ENCODE results near the gene LNX1. TPM values are rescaled to one million over a fixed set of nuclear protein-coding genes. Genes with fewer than 3 reads are reported as not detected.

LNX1 gene
- total RNA-seq, 1 experiment from 2014 or later, result 9.3 TPM

DNA sequence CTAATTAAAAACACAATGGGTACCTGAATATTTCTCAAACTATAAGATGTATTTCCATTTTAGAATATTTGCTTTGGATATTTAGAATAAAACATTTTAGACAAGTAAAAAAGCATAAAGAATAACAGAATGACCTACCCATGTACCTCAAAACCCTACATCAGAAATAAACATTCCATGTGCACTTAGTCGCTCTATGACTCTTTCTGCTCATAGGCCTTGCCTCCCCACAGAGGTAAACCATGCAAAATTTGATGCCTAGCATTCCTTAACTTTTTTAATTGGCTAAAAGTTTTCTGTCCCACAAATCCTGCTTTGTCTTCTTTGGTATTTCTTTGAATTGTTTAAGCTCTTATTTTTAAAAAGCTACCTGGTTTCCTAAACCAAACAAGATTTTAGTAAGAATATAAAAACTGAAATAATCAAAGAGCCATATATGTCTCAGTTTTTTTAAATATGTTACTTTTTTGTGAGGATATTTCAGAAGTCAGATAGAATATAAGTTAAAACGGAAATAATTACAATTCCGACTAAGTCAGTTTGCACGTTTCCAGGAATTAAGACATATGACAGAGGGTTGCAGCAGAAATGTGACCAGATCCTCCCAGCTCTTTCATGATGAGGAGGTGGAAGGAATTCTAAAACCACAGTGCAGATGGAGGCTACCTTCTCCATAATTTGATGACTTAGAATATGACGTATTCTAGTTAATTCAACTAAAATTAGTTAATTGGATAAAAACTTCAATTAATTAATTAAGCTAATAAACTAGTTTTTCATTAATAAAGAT, 111.4 kb downstream of the LNX1 start:
- CTCF ChIA-PET, result interaction anchor here (0.6 kb wide), 1 partner anchor 162 kb away, joined by 5 read pairs; no protein-coding TSS in a partner anchor
- intact Hi-C loops (cut with micrococcal nuclease; ENCODE audit: unreplicated experiment), result loop anchor here (5.0 kb wide), 2 partner anchors 103 to 112 kb away; partner anchors contain the start of genes FIP1L1 and LNX1
- no TSS peak for BruUV-seq (replicated peaks)
- Histone ChIP-seq H3K4me3 (ENCODE audit: low read depth, low read length) (no peak overlapping the region), H3K36me3 (ENCODE audit: control insufficient read depth, insufficient read depth, low read length) (no peaks in the 10 kb centered on the region), H3K4me1 (peaks cover 37% of the 10 kb centered on the region), H3K27me3 (replicated peaks; ENCODE audit: control insufficient read depth, insufficient read depth, low read length) (no peaks in the 10 kb centered on the region), H3K9me3 (no peaks in the 10 kb centered on the region)
- Mint-ChIP-seq H3K4me3 (ENCODE audit: unreplicated experiment) (no peak overlapping the region), H3K9me3 (ENCODE audit: unreplicated experiment) (no peaks in the 10 kb centered on the region), H3K4me1 (ENCODE audit: low read depth, unreplicated experiment) (peaks cover 20% of the 10 kb centered on the region), H3K27ac (ENCODE audit: unreplicated experiment) (no peak overlapping the region), H3K27me3 (ENCODE audit: insufficient read depth, unreplicated experiment) (no peaks in the 10 kb centered on the region), H3K36me3 (ENCODE audit: insufficient read depth, unreplicated experiment) (no peaks in the 10 kb centered on the region)
- TF ChIP-seq, protein P1, sequence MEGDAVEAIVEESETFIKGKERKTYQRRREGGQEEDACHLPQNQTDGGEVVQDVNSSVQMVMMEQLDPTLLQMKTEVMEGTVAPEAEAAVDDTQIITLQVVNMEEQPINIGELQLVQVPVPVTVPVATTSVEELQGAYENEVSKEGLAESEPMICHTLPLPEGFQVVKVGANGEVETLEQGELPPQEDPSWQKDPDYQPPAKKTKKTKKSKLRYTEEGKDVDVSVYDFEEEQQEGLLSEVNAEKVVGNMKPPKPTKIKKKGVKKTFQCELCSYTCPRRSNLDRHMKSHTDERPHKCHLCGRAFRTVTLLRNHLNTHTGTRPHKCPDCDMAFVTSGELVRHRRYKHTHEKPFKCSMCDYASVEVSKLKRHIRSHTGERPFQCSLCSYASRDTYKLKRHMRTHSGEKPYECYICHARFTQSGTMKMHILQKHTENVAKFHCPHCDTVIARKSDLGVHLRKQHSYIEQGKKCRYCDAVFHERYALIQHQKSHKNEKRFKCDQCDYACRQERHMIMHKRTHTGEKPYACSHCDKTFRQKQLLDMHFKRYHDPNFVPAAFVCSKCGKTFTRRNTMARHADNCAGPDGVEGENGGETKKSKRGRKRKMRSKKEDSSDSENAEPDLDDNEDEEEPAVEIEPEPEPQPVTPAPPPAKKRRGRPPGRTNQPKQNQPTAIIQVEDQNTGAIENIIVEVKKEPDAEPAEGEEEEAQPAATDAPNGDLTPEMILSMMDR (IDR thresholded peaks at IDR 0.05; ENCODE audit: insufficient read depth in 1 of 2, low read depth in 1 of 2, low read length in 1 of 2, severe bottlenecking in 1 of 2, unreplicated experiment in 1 of 2), result no peak
- POLR2A ChIA-PET, result no interaction called here
- no peak for DNase-seq

DNA sequence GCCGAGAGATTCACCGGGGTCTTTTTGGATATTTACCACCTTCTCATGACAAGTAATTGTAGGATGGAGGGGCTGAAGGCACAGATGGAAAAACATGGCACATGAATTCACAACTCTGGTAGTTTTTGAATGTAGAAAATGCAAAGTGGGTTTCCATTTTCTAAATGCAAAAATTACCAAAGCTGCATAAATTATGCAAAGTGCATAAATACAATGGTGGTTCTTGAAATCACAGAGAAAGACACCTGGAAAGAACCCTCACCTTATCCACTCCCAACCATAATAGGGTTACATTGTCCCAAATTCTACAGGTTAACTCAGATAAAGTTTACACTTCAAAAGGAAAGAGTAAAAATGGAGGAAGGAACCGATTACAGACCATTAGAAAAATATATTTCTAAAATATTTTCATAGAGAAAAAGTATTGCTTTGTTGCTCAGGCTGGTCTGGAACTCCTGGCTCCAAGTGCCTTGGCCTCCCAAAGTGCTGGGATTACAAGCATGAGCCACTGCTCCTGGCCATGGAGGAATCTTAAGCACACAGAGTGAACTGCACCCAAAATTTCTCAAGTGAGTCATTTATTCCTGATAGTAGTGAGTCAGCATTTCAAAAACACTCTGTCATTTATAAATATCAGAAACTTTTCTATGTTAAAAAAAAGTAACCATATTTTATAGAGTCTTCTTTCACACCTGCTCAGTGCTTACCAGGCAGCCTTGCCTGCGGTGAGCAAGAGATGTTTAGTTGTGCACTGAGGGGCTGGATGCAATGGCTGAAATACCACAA, 112.4 kb downstream of the LNX1 start:
- Histone ChIP-seq H3K4me3 (ENCODE audit: low read depth, low read length) (no peak overlapping the region), H3K4me1 (peaks cover 37% of the 10 kb centered on the region), H3K27me3 (replicated peaks; ENCODE audit: control insufficient read depth, insufficient read depth, low read length) (no peaks in the 10 kb centered on the region), H3K9me3 (no peaks in the 10 kb centered on the region), H3K36me3 (ENCODE audit: control insufficient read depth, insufficient read depth, low read length) (no peaks in the 10 kb centered on the region)
- no TSS peak for BruUV-seq (replicated peaks)
- intact Hi-C loops (cut with micrococcal nuclease; ENCODE audit: unreplicated experiment), result loop anchor here (5.0 kb wide), 2 partner anchors 102 to 113 kb away; partner anchors contain the start of genes FIP1L1 and LNX1
- Mint-ChIP-seq H3K9me3 (ENCODE audit: unreplicated experiment) (peaks cover under 1% of the 10 kb centered on the region), H3K27ac (ENCODE audit: unreplicated experiment) (peak overlapping the region; percentile 45), H3K27me3 (ENCODE audit: insufficient read depth, unreplicated experiment) (no peaks in the 10 kb centered on the region), H3K36me3 (ENCODE audit: insufficient read depth, unreplicated experiment) (no peaks in the 10 kb centered on the region), H3K4me3 (ENCODE audit: unreplicated experiment) (no peak overlapping the region), H3K4me1 (ENCODE audit: low read depth, unreplicated experiment) (peaks cover 20% of the 10 kb centered on the region)
- ChIA-PET POLR2A (no interaction called here), CTCF (no interaction called here)
- TF ChIP-seq, protein P1 (IDR thresholded peaks at IDR 0.05; ENCODE audit: insufficient read depth in 1 of 2, low read depth in 1 of 2, low read length in 1 of 2, severe bottlenecking in 1 of 2, unreplicated experiment in 1 of 2), result no peak
- no peak for DNase-seq

DNA sequence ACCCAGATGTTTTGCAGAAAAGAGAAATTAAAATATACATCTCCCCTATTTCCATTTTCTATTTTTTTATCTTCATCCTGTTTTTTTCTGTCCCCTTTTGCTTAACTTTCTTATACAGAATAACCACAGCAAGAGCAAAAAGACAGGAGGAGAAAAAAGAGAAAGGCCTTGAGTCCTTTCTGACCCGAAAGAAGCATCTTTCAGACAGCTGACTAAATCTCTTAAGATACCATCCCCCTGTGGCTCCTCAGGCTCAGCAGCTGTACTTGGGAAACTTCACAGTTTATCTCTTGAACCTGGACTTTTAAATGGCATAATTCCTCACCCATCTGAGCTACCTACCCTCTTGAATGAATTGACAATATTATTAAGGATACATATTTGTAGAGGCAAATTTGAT, 113.7 kb downstream of the LNX1 start:
- Mint-ChIP-seq H3K4me1 (ENCODE audit: low read depth, unreplicated experiment) (peaks cover 20% of the 10 kb centered on the region), H3K27me3 (ENCODE audit: insufficient read depth, unreplicated experiment) (no peaks in the 10 kb centered on the region), H3K36me3 (ENCODE audit: insufficient read depth, unreplicated experiment) (no peaks in the 10 kb centered on the region), H3K27ac (ENCODE audit: unreplicated experiment) (peak overlapping the region; percentile 79), H3K4me3 (ENCODE audit: unreplicated experiment) (peak overlapping the region; percentile 70), H3K9me3 (ENCODE audit: unreplicated experiment) (peaks cover 13% of the 10 kb centered on the region)
- TF ChIP-seq, protein P1 (IDR thresholded peaks at IDR 0.05; ENCODE audit: insufficient read depth in 1 of 2, low read depth in 1 of 2, low read length in 1 of 2, severe bottlenecking in 1 of 2, unreplicated experiment in 1 of 2), result no peak
- CTCF ChIA-PET, result interaction anchor here (0.9 kb wide), 1 partner anchor 113 kb away, joined by 3 read pairs; the partner anchor contains the start of gene LNX1
- Histone ChIP-seq H3K27me3 (replicated peaks; ENCODE audit: control insufficient read depth, insufficient read depth, low read length) (no peaks in the 10 kb centered on the region), H3K4me3 (ENCODE audit: low read depth, low read length) (no peak overlapping the region), H3K9me3 (no peaks in the 10 kb centered on the region), H3K4me1 (peaks cover 37% of the 10 kb centered on the region), H3K36me3 (ENCODE audit: control insufficient read depth, insufficient read depth, low read length) (no peaks in the 10 kb centered on the region)
- POLR2A ChIA-PET, result interaction anchor here (0.6 kb wide), 1 partner anchor 1608 kb away, joined by 4 read pairs; no protein-coding TSS in a partner anchor
- intact Hi-C loops (cut with micrococcal nuclease; ENCODE audit: unreplicated experiment), result loop anchor here (2.0 to 5.0 kb wide), 4 partner anchors 13 to 115 kb away; partner anchors contain the start of genes FIP1L1 and LNX1
- no TSS peak for BruUV-seq (replicated peaks)
- DNase-seq, result no peak
